Mucosa of descending colon (tissue), 3 donors: ENCODE results near the gene RBBP9. TPM values are rescaled to one million over a fixed set of nuclear protein-coding genes. Genes with fewer than 3 reads are reported as not detected.

Source experiments
- ATAC-seq: fragments of 200-7000 bp; cut with Tn5 transposase; one replicate; pipeline ENCODE4 v1.9.1; 2020; ENCODE audit warnings: mild to moderate bottlenecking, moderate library complexity
- DNase-seq, 3 donors: peaks; one replicate each; pipeline ENCODE4 v3.0.0-alpha.2; 2020
- H3K36me3 ChIP-seq: fragments of 200-600 bp; one replicate; pipeline ENCODE4 v1.8.0; 2021; ENCODE audit warnings: low read depth, mild to moderate bottlenecking
- H3K4me1 ChIP-seq: fragments of 200-600 bp; one replicate; pipeline ENCODE4 v1.8.0; 2021; ENCODE audit warnings: low read depth, mild to moderate bottlenecking
- H3K4me3 ChIP-seq: fragments of 200-600 bp; one replicate; pipeline ENCODE4 v1.8.0; 2021; ENCODE audit warnings: mild to moderate bottlenecking
- H3K9me3 ChIP-seq: fragments of 200-600 bp; one replicate; pipeline ENCODE4 v1.8.0; 2021; ENCODE audit warnings: mild to moderate bottlenecking
- intact Hi-C, 2 donors: fragments of 100-400 bp; cut with DNase I in 1 of 2; cut with micrococcal nuclease in 1 of 2; formaldehyde crosslinking; loops; one replicate each; pipeline versions ENCODE4 v1.11.0 to v1.11.1; 2022; cut with DNase I, micrococcal nuclease
- total RNA-seq, 3 donors: library from RNA; stranded (reverse); fragmentation: NEBNext Ultra II Directional in 2 of 3; extraction: Animal tissue kit (Norgen Biotek cat#: 25700) in 2 of 3; gene quantifications; one replicate each; pipeline versions ENCODE4 v1.2.1 to v1.2.4, GENCODE V29; 2021 to 2023
- TF ChIP-seq, protein P1 (sequence below): fragments of 200-600 bp; IDR thresholded peaks from one replicate; pipeline ENCODE4 v1.8.0; 2022; ENCODE audit warnings: antibody characterized with exemption, mild to moderate bottlenecking
- donor health status: DM: no; HTN: no; CAD: no; lungs with moderate emphysema.
- donor health status: DM: no; HTN: no; CAD: no.
- donor health status: DM: no; HTN: yes; CAD: no.

The RBBP9 gene
- total RNA-seq, 3 donors from 2014 or later = 8.8 to 11.1 (median 9.5) TPM

DNA sequence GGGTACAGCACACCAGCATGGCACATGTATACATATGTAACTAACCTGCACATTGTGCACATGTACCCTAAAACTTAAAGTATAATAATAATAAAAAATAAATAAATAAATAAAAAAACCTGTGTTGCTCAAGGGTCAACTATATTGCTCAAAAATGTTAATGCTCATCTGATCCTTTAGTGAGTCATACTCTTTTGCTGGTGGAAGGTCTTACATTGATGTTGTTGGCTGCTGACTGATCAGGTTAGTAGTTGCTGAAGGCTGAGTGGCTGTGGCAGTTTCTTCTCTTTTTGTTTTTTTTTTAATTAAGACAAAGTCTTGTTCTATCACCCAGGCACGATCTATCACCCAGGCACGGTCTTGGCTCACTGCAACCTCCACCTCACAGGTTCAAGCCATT is 40.6 kb upstream of the RBBP9 start:
- H3K36me3 ChIP-seq = no peaks in the 10 kb centered on the region
- H3K4me3 ChIP-seq = no peak overlapping the region
- H3K9me3 ChIP-seq = no peaks in the 10 kb centered on the region
- intact Hi-C loops = no loop called here
- no peak for ATAC-seq
- no peaks in the 10 kb centered on the region for H3K4me1 ChIP-seq
- TF ChIP-seq, protein P1, sequence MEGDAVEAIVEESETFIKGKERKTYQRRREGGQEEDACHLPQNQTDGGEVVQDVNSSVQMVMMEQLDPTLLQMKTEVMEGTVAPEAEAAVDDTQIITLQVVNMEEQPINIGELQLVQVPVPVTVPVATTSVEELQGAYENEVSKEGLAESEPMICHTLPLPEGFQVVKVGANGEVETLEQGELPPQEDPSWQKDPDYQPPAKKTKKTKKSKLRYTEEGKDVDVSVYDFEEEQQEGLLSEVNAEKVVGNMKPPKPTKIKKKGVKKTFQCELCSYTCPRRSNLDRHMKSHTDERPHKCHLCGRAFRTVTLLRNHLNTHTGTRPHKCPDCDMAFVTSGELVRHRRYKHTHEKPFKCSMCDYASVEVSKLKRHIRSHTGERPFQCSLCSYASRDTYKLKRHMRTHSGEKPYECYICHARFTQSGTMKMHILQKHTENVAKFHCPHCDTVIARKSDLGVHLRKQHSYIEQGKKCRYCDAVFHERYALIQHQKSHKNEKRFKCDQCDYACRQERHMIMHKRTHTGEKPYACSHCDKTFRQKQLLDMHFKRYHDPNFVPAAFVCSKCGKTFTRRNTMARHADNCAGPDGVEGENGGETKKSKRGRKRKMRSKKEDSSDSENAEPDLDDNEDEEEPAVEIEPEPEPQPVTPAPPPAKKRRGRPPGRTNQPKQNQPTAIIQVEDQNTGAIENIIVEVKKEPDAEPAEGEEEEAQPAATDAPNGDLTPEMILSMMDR = no peak
- no peak for DNase-seq

DNA sequence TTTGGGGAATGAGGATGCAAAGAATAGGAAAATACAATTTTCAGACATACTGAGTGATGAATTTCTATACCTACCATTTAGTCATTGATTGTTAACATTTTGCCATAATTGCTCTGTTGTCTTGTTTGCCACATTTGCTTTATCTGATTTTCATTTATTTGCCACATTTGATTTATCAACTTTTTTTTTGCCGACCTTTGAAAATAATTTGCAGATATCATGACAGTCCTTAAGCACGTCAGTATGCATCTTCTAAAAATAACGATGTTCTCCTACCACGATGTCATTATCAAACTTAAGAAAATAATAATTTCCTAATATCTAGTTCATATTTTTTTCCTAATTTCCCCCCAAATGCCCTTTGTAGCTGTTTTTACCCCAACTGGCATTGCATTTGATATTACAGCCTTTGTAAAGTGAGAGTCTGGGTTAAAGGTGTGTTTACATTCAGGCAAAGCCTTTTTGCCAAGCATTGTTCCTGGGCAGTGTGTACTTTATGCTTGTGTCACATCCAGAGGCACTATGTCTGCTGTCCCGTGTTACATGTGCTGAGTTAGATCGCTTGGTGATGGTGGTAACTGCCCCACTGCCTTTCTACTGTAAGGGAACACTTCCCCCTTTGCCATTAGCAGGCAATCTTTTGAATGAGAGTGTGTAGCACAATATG is 37.1 kb upstream of the RBBP9 start:
- Histone ChIP-seq H3K4me3 (no peak overlapping the region), H3K36me3 (no peaks in the 10 kb centered on the region), H3K9me3 (no peaks in the 10 kb centered on the region), H3K4me1 (no peaks in the 10 kb centered on the region)
- ATAC-seq (no peak), DNase-seq (no peak)
- TF ChIP-seq, protein P1 = no peak
- intact Hi-C loops = no loop called here

DNA sequence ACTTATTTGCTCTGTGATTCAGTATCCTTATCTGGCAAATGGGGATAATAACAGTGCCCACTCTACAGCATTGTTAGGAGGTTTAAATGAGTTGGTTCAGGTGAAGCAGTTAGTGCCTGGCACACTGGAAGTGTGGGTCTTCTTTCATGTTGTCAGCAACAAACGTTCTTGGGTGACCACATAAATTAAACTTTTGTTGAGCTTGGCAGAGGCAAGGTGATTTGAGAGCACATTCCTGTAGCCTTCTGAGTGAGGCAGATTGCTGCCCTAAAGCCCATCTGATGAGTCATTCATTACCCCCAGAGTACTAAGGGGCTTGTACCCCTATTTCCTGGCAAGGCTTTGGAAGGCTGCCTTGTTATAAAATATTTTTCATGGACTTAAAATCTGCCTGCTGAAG is 36.5 kb upstream of the RBBP9 start:
- H3K36me3 ChIP-seq = peaks cover 5% of the 10 kb centered on the region
- no peaks in the 10 kb centered on the region for H3K9me3 ChIP-seq
- no peak for ATAC-seq
- DNase-seq = no peak
- intact Hi-C loops = no loop called here
- H3K4me3 ChIP-seq = no peak overlapping the region
- TF ChIP-seq, protein P1 = no peak
- H3K4me1 ChIP-seq = no peaks in the 10 kb centered on the region

DNA sequence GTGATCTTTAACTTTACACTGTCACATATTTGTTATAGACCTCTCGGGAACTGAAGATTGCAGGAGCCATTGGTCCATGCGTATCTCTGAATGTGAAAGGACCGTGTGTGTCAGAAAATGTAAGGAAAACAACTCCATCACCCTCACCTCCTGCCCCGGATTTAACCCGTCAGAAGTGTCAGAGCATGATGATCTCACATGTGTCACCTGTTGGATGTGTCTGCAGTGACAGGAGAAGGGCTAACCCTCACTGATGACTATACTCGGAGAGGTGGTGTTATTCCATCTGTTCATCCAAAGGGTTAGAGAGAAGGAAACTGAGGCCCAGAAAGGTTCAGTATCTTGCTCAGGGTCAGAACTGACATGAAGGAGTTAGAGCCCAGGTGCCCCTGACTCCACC is 35.6 kb upstream of the RBBP9 start:
- Histone ChIP-seq H3K4me1 (no peaks in the 10 kb centered on the region), H3K9me3 (no peaks in the 10 kb centered on the region), H3K4me3 (no peak overlapping the region), H3K36me3 (peaks cover 14% of the 10 kb centered on the region)
- intact Hi-C loops = no loop called here
- TF ChIP-seq, protein P1 = no peak
- ATAC-seq = no peak
- no peak for DNase-seq

DNA sequence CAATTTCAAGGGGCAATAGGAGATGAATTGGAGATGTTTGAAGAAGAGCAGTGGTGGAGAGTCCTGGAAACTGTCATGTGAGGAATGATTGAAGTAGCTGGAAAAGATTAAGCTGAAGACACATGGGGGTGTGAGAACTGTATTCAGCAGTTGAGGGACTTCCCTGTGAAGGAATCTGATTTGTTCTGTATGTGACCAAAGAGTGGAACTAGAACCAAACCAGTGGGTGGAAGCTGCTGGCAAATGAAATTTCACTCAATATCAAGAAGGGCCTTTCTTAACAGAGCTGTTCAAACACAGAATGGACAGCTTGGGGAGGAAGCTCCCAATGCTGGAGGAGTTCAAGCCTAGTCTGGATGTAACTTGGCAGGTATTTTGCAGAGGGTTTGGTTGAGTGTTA is 32.0 kb upstream of the RBBP9 start:
- intact Hi-C loops = no loop called here
- no peak for ATAC-seq
- H3K4me3 ChIP-seq = no peak overlapping the region
- peaks cover 29% of the 10 kb centered on the region for H3K36me3 ChIP-seq
- H3K9me3 ChIP-seq = no peaks in the 10 kb centered on the region
- no peaks in the 10 kb centered on the region for H3K4me1 ChIP-seq
- no peak for DNase-seq
- TF ChIP-seq, protein P1 = no peak

DNA sequence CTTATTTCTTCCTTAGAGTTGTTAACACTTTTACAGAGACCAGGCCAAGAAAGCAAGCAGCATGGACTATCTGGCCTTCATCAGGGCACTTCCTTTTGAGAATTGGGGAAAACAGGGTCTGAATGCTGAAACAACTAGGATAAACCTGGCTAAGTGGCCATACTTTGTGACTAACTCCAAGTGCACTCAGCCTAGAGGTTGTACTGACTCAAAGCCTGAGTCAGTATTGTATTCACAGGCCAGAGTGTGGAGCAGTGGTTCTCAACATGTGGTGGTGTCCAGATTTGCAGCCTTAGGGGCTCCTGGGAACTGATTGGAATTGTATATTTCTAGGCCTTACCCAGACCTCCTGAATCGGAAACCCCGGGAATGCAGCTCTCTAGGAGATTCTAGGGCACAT is 30.8 kb upstream of the RBBP9 start:
- TF ChIP-seq, protein P1 = no peak
- intact Hi-C loops = no loop called here
- H3K4me1 ChIP-seq = no peaks in the 10 kb centered on the region
- DNase-seq = no peak
- ATAC-seq = no peak
- no peak overlapping the region for H3K4me3 ChIP-seq
- no peaks in the 10 kb centered on the region for H3K9me3 ChIP-seq
- H3K36me3 ChIP-seq = peaks cover 29% of the 10 kb centered on the region
